Measurements from ENCODE around the gene SPI1. TPM values are rescaled to one million over a fixed set of nuclear protein-coding genes. Genes with fewer than 3 reads are reported as not detected.

The SPI1 gene
- polyA plus RNA-seq, 1 experiment, result not detected

- DNase-seq (ENCODE audit: low read depth), result no peak
- Histone ChIP-seq H3K36me3 (ENCODE audit: control insufficient read depth, insufficient read depth, low read length) (no peaks in the 10 kb centered on the region), H3K4me3 (ENCODE audit: low read depth, low read length) (no peak overlapping the region), H3K27me3 (ENCODE audit: control insufficient read depth, insufficient read depth, low read length) (peaks cover 3% of the 10 kb centered on the region; the same call in 1 of the 2 replicates)
- POLR2A ChIA-PET, result no interaction called here
- TF ChIP-seq CTCF (IDR thresholded peaks at IDR 0.05; ENCODE audit: insufficient read depth, low read depth, low read length), result no peak
- CTCF ChIA-PET, result interaction anchor here (0.6 to 2.1 kb wide), 5 partner anchors 77 to 821 kb away, joined by 3 to 4 read pairs (median 3); partner anchors contain the start of gene NR1H3
These were observed 28.0 kb downstream of the SPI1 start for GRCh38 chr11:47350315-47350714.

GRCh38 chr11:47349521-47350095 is 28.7 kb downstream of the SPI1 start:
- no peak for TF ChIP-seq CTCF (IDR thresholded peaks at IDR 0.05; ENCODE audit: insufficient read depth, low read depth, low read length)
- POLR2A ChIA-PET, result no interaction called here
- CTCF ChIA-PET, result interaction anchor here (0.6 to 2.1 kb wide), 8 partner anchors 20 to 820 kb away, joined by 3 to 4 read pairs (median 3); partner anchors contain the start of gene NR1H3
- peaks cover 3% of the 10 kb centered on the region; the same call in 1 of the 2 replicates for H3K27me3 ChIP-seq (ENCODE audit: control insufficient read depth, insufficient read depth, low read length)
- no peaks in the 10 kb centered on the region for H3K36me3 ChIP-seq (ENCODE audit: control insufficient read depth, insufficient read depth, low read length)
- no peak overlapping the region for H3K4me3 ChIP-seq (ENCODE audit: low read depth, low read length)
- DNase-seq (ENCODE audit: low read depth), result no peak

- ChIA-PET CTCF (interaction anchor here (0.8 to 2.1 kb wide), 2 partner anchors 19 to 171 kb away, joined by 3 to 4 read pairs; no protein-coding TSS in a partner anchor), POLR2A (no interaction called here)
- TF ChIP-seq CTCF (IDR thresholded peaks at IDR 0.05; ENCODE audit: insufficient read depth, low read depth, low read length), result peak; percentile 24; the same call in 1 of the 2 replicates
- no peak overlapping the region for H3K4me3 ChIP-seq (ENCODE audit: low read depth, low read length)
- peaks cover 4% of the 10 kb centered on the region for H3K27me3 ChIP-seq (ENCODE audit: control insufficient read depth, insufficient read depth, low read length)
- no peak for DNase-seq (ENCODE audit: low read depth)
- H3K36me3 ChIP-seq (ENCODE audit: control insufficient read depth, insufficient read depth, low read length), result no peaks in the 10 kb centered on the region
These were observed 29.5 kb downstream of the SPI1 start for GRCh38 chr11:47348859-47349258.

- Histone ChIP-seq H3K36me3 (ENCODE audit: control insufficient read depth, insufficient read depth, low read length) (no peaks in the 10 kb centered on the region), H3K27me3 (ENCODE audit: control insufficient read depth, insufficient read depth, low read length) (peaks cover 4% of the 10 kb centered on the region), H3K4me3 (ENCODE audit: low read depth, low read length) (no peak overlapping the region)
- no peak for TF ChIP-seq CTCF (IDR thresholded peaks at IDR 0.05; ENCODE audit: insufficient read depth, low read depth, low read length)
- ChIA-PET CTCF (no interaction called here), POLR2A (no interaction called here)
- no peak for DNase-seq (ENCODE audit: low read depth)
These were observed 30.1 kb downstream of the SPI1 start for GRCh38 chr11:47348131-47348802.

GRCh38 chr11:47347137-47347536 is 31.2 kb downstream of the SPI1 start:
- no peak for DNase-seq (ENCODE audit: low read depth)
- ChIA-PET CTCF (interaction anchor here (0.7 to 1.1 kb wide), 2 partner anchors 117 to 168 kb away, joined by 3 read pairs; no protein-coding TSS in a partner anchor), POLR2A (no interaction called here)
- no peak for TF ChIP-seq CTCF (IDR thresholded peaks at IDR 0.05; ENCODE audit: insufficient read depth, low read depth, low read length)
- Histone ChIP-seq H3K4me3 (ENCODE audit: low read depth, low read length) (no peak overlapping the region), H3K36me3 (ENCODE audit: control insufficient read depth, insufficient read depth, low read length) (no peaks in the 10 kb centered on the region), H3K27me3 (ENCODE audit: control insufficient read depth, insufficient read depth, low read length) (peaks cover 4% of the 10 kb centered on the region)
